ENCODE data around the gene ALPG.
"Not testable (repeated sequence)": the region's sequence is repeated elsewhere in the genome, so short reads cannot be mapped to it uniquely, and the experiment has no call there.

The ALPG gene

DNA sequence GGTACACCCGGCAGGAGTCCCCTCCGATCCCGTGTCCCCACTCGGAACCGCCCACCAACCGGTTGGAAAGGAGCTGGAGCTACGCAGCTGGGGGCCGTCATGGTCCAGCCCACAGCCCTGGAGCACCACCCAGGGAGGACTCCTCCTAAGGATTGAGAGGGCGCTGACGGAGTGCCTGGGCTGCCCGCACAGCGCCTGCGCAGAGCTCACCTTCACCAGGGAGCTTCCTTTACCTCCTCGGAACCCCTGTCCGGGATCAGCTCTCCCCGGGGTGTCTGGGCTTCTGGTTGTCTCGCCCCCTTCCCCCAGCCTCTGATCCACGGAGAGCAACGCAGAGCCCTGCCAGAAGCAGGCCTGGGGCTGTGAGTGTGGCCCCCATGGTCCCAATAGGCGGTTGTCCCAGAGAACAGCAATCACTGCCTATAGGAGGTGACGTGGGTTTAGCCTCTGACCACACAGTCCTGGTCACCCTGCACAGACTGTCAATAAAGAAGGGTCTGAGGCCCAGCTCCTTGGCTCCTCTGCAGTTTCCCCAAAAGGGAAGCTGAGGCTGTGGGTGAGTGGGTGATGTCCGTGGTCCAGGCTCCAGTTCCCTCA, 14.6 kb downstream of the ALPG start:
- Histone ChIP-seq H4K8ac (ENCODE audit: low read depth, low read length) (no peak overlapping the region), H3K4me2 (ENCODE audit: low read length) (peak overlapping the region; percentile 76), H2BK12ac (ENCODE audit: low read length) (no peak overlapping the region), H3K79me2 (ENCODE audit: control insufficient read depth, insufficient read depth, low read length, poor library complexity) (no peaks in the 10 kb centered on the region), H3K14ac (ENCODE audit: low read length) (peak overlapping the region; percentile 18), H2BK5ac (ENCODE audit: low read depth, low read length, poor library complexity) (no peak overlapping the region), H3K4me3 (ENCODE audit: low read depth, low read length) (peak overlapping the region; percentile 51), H2AK5ac (ENCODE audit: low read length) (no peak overlapping the region), H4K12ac (ENCODE audit: low read depth, low read length) (no peak overlapping the region), H2AFZ (ENCODE audit: insufficient read depth, low read length, poor library complexity) (peak overlapping the region; percentile 32), H3K9ac (ENCODE audit: low read length) (no peak overlapping the region), H4K91ac (ENCODE audit: low read depth, low read length) (no peak overlapping the region), H3K36me3 (ENCODE audit: control insufficient read depth in 1 of 2, insufficient read depth in 2 of 2, low read length in 2 of 2) (no peaks in the 10 kb centered on the region), H3K27me3 (ENCODE audit: insufficient read depth, low read length) (peaks cover 35% of the 10 kb centered on the region), H2BK120ac (ENCODE audit: insufficient read depth, low read length, poor library complexity) (no peak overlapping the region), H3K79me1 (ENCODE audit: low read length) (no peaks in the 10 kb centered on the region), H3K4me1 (ENCODE audit: control insufficient read depth in 1 of 2, insufficient read depth in 2 of 2, low read length in 2 of 2) (peaks cover 21 to 25% of the 10 kb centered on the region in 2 experiments), H3K4ac (ENCODE audit: low read depth, low read length) (no peak overlapping the region), H3K23ac (ENCODE audit: low read length) (no peak overlapping the region), H3K9me3 (ENCODE audit: insufficient read depth, low read depth, low read length) (peaks cover 9% of the 10 kb centered on the region), H3K18ac (ENCODE audit: low read length) (no peak overlapping the region), H3K27ac (ENCODE audit: low read depth, low read length) (no peak overlapping the region)
- peak in 1 of 2 donors; percentile 15 for DNase-seq
- no CpG with 5 or more reads among the region's 22 CpGs for WGBS (ENCODE audit: extremely low coverage, insufficient coverage, insufficient read length)

DNA sequence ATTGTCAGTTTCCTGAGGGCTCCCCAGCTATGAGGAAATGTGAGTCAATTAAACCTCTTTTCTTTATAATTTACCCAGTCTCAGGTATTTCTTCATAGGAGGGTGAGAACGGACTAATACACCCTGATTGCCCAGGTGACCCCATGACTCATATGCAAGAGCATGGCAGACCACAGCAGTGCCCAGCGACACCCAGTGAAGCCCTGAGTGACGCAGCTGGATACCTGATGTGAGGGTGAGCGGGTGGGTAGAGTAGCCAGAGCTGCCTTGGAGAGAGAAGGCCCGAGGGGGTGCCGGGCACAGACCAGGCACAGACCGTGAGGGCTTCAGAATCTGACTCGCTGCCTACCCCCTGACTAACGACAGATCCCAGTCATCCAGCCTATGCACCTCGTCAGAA, 15.4 kb downstream of the ALPG start:
- H3K4ac ChIP-seq (ENCODE audit: low read depth, low read length): no peak overlapping the region
- H4K8ac ChIP-seq (ENCODE audit: low read depth, low read length): no peak overlapping the region
- no CpG with 5 or more reads among the region's 10 CpGs for WGBS (ENCODE audit: extremely low coverage, insufficient coverage, insufficient read length)

GRCh38 chr2:232422996-232423395, 16.4 kb downstream of the ALPG start:
- not testable (repeated sequence) for H4K12ac ChIP-seq (ENCODE audit: low read depth, low read length); H2BK5ac ChIP-seq (ENCODE audit: low read depth, low read length, poor library complexity); H3K23ac ChIP-seq (ENCODE audit: low read length); H4K91ac ChIP-seq (ENCODE audit: low read depth, low read length); H3K18ac ChIP-seq (ENCODE audit: low read length); H2AK5ac ChIP-seq (ENCODE audit: low read length); DNase-seq; H3K36me3 ChIP-seq (ENCODE audit: control insufficient read depth in 1 of 2, insufficient read depth in 2 of 2, low read length in 2 of 2); H3K4me3 ChIP-seq (ENCODE audit: low read depth, low read length); H2BK12ac ChIP-seq (ENCODE audit: low read length); H3K79me1 ChIP-seq (ENCODE audit: low read length); H3K14ac ChIP-seq (ENCODE audit: low read length); H3K79me2 ChIP-seq (ENCODE audit: control insufficient read depth, insufficient read depth, low read length, poor library complexity); H2AFZ ChIP-seq (ENCODE audit: insufficient read depth, low read length, poor library complexity); H2BK120ac ChIP-seq (ENCODE audit: insufficient read depth, low read length, poor library complexity); H3K9me3 ChIP-seq (ENCODE audit: insufficient read depth, low read depth, low read length); H3K27ac ChIP-seq (ENCODE audit: low read depth, low read length); H3K9ac ChIP-seq (ENCODE audit: low read length); H3K4ac ChIP-seq (ENCODE audit: low read depth, low read length); H3K4me2 ChIP-seq (ENCODE audit: low read length); H4K8ac ChIP-seq (ENCODE audit: low read depth, low read length)
- H3K4me1 ChIP-seq (ENCODE audit: control insufficient read depth in 1 of 2, insufficient read depth in 2 of 2, low read length in 2 of 2): peaks cover 21 to 25% of the 10 kb centered on the region in 2 experiments
- peaks cover 34% of the 10 kb centered on the region for H3K27me3 ChIP-seq (ENCODE audit: insufficient read depth, low read length)
- WGBS (ENCODE audit: extremely low coverage, insufficient coverage, insufficient read length): no CpG with 5 or more reads among the region's 3 CpGs

More for the DNA sequence above, 15.4 kb downstream of the ALPG start:
- H3K4me2 ChIP-seq (ENCODE audit: low read length): no peak overlapping the region
- H2BK120ac ChIP-seq (ENCODE audit: insufficient read depth, low read length, poor library complexity): no peak overlapping the region
- H3K4me1 ChIP-seq (ENCODE audit: control insufficient read depth in 1 of 2, insufficient read depth in 2 of 2, low read length in 2 of 2): peaks cover 21 to 25% of the 10 kb centered on the region in 2 experiments
- H2BK12ac ChIP-seq (ENCODE audit: low read length): no peak overlapping the region
- H2AK5ac ChIP-seq (ENCODE audit: low read length): no peak overlapping the region
- no peak overlapping the region for H2BK5ac ChIP-seq (ENCODE audit: low read depth, low read length, poor library complexity)
- no peak overlapping the region for H3K27ac ChIP-seq (ENCODE audit: low read depth, low read length)
- no peak overlapping the region for H3K18ac ChIP-seq (ENCODE audit: low read length)
- no peaks in the 10 kb centered on the region for H3K36me3 ChIP-seq (ENCODE audit: control insufficient read depth in 1 of 2, insufficient read depth in 2 of 2, low read length in 2 of 2)
- H3K9me3 ChIP-seq (ENCODE audit: insufficient read depth, low read depth, low read length): peaks cover 9% of the 10 kb centered on the region
- no peak overlapping the region for H4K91ac ChIP-seq (ENCODE audit: low read depth, low read length)
- no peaks in the 10 kb centered on the region for H3K79me1 ChIP-seq (ENCODE audit: low read length)
- H3K9ac ChIP-seq (ENCODE audit: low read length): no peak overlapping the region
- H3K14ac ChIP-seq (ENCODE audit: low read length): no peak overlapping the region
- H3K79me2 ChIP-seq (ENCODE audit: control insufficient read depth, insufficient read depth, low read length, poor library complexity): no peaks in the 10 kb centered on the region
- H3K23ac ChIP-seq (ENCODE audit: low read length): no peak overlapping the region
- H2AFZ ChIP-seq (ENCODE audit: insufficient read depth, low read length, poor library complexity): no peak overlapping the region
- DNase-seq: no peak
- peak overlapping the region; percentile 21 for H3K4me3 ChIP-seq (ENCODE audit: low read depth, low read length)
- H4K12ac ChIP-seq (ENCODE audit: low read depth, low read length): no peak overlapping the region
- H3K27me3 ChIP-seq (ENCODE audit: insufficient read depth, low read length): peaks cover 35% of the 10 kb centered on the region

- not testable (repeated sequence) for H2BK120ac ChIP-seq (ENCODE audit: insufficient read depth, low read length, poor library complexity); H3K27ac ChIP-seq (ENCODE audit: low read depth, low read length); H2BK5ac ChIP-seq (ENCODE audit: low read depth, low read length, poor library complexity); H2BK12ac ChIP-seq (ENCODE audit: low read length); H3K79me1 ChIP-seq (ENCODE audit: low read length); H3K4me2 ChIP-seq (ENCODE audit: low read length); H4K12ac ChIP-seq (ENCODE audit: low read depth, low read length); H2AFZ ChIP-seq (ENCODE audit: insufficient read depth, low read length, poor library complexity); H3K4me3 ChIP-seq (ENCODE audit: low read depth, low read length); H2AK5ac ChIP-seq (ENCODE audit: low read length); H3K9me3 ChIP-seq (ENCODE audit: insufficient read depth, low read depth, low read length); H4K8ac ChIP-seq (ENCODE audit: low read depth, low read length); H3K9ac ChIP-seq (ENCODE audit: low read length); H3K18ac ChIP-seq (ENCODE audit: low read length); H3K14ac ChIP-seq (ENCODE audit: low read length); H3K4ac ChIP-seq (ENCODE audit: low read depth, low read length); H3K23ac ChIP-seq (ENCODE audit: low read length); H3K36me3 ChIP-seq (ENCODE audit: control insufficient read depth in 1 of 2, insufficient read depth in 2 of 2, low read length in 2 of 2); H3K79me2 ChIP-seq (ENCODE audit: control insufficient read depth, insufficient read depth, low read length, poor library complexity); H4K91ac ChIP-seq (ENCODE audit: low read depth, low read length)
- Histone ChIP-seq H3K4me1 (ENCODE audit: control insufficient read depth in 1 of 2, insufficient read depth in 2 of 2, low read length in 2 of 2) (peaks cover 21 to 24% of the 10 kb centered on the region in 2 experiments), H3K27me3 (ENCODE audit: insufficient read depth, low read length) (peaks cover 30% of the 10 kb centered on the region)
- DNase-seq: peak; percentile 75 to 84
- no CpG with 5 or more reads among the region's 7 CpGs for whole genome bisulfite sequencing (ENCODE audit: extremely low coverage, insufficient coverage, insufficient read length)
Measured at GRCh38 chr2:232423407-232423806, 16.8 kb downstream of the ALPG start.
